ENCODE measurements around the gene DLEU7.

The DLEU7 gene

GRCh38 chr13:50788551-50789210 is 54.8 kb downstream of the DLEU7 start:
- no peak for DNase-seq

- DNase-seq = no peak
Observed at GRCh38 chr13:50787316-50788195, 55.9 kb downstream of the DLEU7 start.

- peak; percentile 75 for DNase-seq
Observed at GRCh38 chr13:50783717-50784290, 59.7 kb downstream of the DLEU7 start.

GRCh38 chr13:50783066-50783465 is 60.4 kb downstream of the DLEU7 start:
- peak; percentile 70 for DNase-seq

- peak; percentile 44 for DNase-seq
Observed at GRCh38 chr13:50780201-50781015, 63.1 kb downstream of the DLEU7 start.

GRCh38 chr13:50779443-50780200 is 63.9 kb downstream of the DLEU7 start:
- no peak for DNase-seq
